ENCODE data around the gene TRIM46.
"Not testable (repeated sequence)": the region's sequence is repeated elsewhere in the genome, so short reads cannot be mapped to it uniquely, and the experiment has no call there.

The TRIM46 gene

GRCh38 chr1:155137154-155137949, 36.3 kb upstream of the TRIM46 start:
- DNase-seq: no peak

GRCh38 chr1:155139895-155140629, 33.6 kb upstream of the TRIM46 start, which contains the start of gene DPM3:
DPM3 (minus strand) TSS chr1:155140531; CDS start chr1:155140240, 291 bp downstream.
- DNase-seq: peak; percentile 54

- DNase-seq: no peak
Observed at GRCh38 chr1:155140630-155140953, 33.1 kb upstream of the TRIM46 start.

- DNase-seq: no peak
Observed at GRCh38 chr1:155141749-155142148, 31.9 kb upstream of the TRIM46 start.

GRCh38 chr1:155145491-155145890, 28.2 kb upstream of the TRIM46 start:
- DNase-seq: no peak

GRCh38 chr1:155155996-155156643, 17.5 kb upstream of the TRIM46 start:
- DNase-seq: not testable (repeated sequence)

GRCh38 chr1:155158991-155159390, 14.7 kb upstream of the TRIM46 start:
- no peak for DNase-seq

- DNase-seq: no peak
Observed at GRCh38 chr1:155160128-155160527, 13.5 kb upstream of the TRIM46 start.

- not testable (repeated sequence) for DNase-seq
Observed at GRCh38 chr1:155162631-155163030, 11.0 kb upstream of the TRIM46 start.

- not testable (repeated sequence) for DNase-seq
Observed at GRCh38 chr1:155163785-155164184, 9.9 kb upstream of the TRIM46 start.

- not testable (repeated sequence) for DNase-seq
Observed at GRCh38 chr1:155164625-155165024, 9.0 kb upstream of the TRIM46 start.

GRCh38 chr1:155166051-155166470, 7.6 kb upstream of the TRIM46 start:
- DNase-seq: no peak

- DNase-seq: no peak
Observed at GRCh38 chr1:155166471-155167165, 7.0 kb upstream of the TRIM46 start.

GRCh38 chr1:155167166-155168104, 6.2 kb upstream of the TRIM46 start:
- peak; percentile 40 for DNase-seq

- not testable (repeated sequence) for DNase-seq
Observed at GRCh38 chr1:155168105-155168445, 5.6 kb upstream of the TRIM46 start.

GRCh38 chr1:155168456-155169210, 5.0 kb upstream of the TRIM46 start:
- no peak for DNase-seq

GRCh38 chr1:155169541-155169940, 4.1 kb upstream of the TRIM46 start:
- no peak for DNase-seq

GRCh38 chr1:155170101-155170785, 3.4 kb upstream of the TRIM46 start:
- no peak for DNase-seq

GRCh38 chr1:155170806-155171205, 2.8 kb upstream of the TRIM46 start:
- DNase-seq: no peak

Measured in GOT3 (cell line).